ENCODE results near the gene PTX3.

PTX3 gene

DNA sequence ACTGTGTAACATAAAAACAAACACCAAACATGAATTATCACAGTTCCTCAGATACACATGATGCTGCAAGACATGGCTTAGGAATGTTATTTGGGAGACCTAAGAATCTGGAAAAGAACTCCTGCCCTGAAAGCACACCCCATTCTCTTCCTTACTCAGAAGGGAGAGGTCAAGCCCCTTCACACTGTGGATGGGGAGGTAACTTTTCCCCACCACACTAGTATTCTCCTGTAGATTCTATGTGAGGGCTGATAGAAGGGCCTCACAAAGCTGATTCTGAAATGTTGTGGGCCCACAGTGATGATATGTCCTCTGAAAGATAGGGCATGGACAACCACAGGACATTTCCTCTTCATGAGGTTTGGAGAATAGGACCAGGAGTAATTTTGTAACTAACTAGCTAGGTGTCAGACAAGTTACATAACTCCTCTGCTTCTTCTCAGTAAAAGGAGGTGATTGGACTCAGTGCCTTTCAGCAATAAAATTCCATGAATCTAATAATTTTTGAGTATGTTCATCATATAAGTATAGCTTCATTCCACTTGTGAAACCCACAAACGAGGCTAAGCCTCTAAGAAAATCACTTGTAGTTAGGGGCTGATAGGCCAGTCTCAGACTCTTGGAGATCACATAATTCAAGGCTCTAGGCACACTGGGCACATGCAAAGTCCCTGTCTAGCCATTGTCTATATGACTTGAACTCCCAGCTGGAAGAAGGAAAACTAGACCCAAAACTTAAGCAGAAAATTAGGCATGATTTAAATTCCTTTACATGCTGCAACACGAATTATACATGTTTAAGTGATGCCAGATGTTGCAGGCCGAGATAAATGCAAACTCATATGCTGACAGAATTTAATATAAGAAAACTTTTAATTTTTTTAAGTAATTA, 7.5 kb downstream of the PTX3 start:
- H3K4me3 ChIP-seq (ENCODE audit: low read length), result no peak overlapping the region
- no peak for TF ChIP-seq ZNF274 (IDR thresholded peaks at IDR 0.05; ENCODE audit: low read depth, low read length)

DNA sequence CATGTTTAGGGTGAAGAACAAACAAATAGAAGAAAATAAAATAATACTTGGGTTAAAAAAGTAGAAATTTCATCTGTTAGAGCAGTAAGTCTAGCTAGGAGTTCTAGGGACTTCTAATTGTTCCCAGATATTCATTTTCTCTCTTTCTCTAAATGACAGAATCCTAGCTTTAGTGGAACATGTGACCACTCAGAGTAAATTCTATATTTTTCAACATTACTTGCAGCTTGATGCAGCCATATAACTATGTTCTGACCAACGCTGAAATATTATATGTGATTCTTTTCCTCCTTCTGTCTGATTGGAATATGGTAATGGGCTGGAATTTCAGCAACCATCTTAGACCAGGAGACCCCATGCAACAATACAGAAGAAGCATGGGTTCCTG, 8.1 kb downstream of the PTX3 start:
- H3K4me3 ChIP-seq (ENCODE audit: low read length), result no peak overlapping the region
- TF ChIP-seq ZNF274 (IDR thresholded peaks at IDR 0.05; ENCODE audit: low read depth, low read length), result no peak

DNA sequence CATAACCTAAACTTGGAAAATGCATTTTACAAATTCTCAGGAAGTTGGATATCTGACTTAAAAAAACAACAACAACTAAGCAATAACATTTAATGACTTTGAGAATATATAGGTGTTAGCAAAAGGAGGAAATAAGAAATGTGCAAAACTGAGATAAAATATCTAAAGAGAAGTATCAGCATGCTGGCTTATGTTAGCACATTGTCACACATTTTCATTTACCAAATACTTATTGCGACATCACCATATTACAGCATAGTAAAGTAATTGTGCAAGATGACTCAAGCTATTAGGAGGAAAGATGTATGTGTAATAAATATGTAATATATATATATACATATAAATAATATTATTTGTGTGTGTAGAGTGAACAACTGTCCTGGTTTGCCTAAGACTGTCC, 9.2 kb downstream of the PTX3 start:
- TF ChIP-seq ZNF274 (IDR thresholded peaks at IDR 0.05; ENCODE audit: low read depth, low read length), result no peak

DNA sequence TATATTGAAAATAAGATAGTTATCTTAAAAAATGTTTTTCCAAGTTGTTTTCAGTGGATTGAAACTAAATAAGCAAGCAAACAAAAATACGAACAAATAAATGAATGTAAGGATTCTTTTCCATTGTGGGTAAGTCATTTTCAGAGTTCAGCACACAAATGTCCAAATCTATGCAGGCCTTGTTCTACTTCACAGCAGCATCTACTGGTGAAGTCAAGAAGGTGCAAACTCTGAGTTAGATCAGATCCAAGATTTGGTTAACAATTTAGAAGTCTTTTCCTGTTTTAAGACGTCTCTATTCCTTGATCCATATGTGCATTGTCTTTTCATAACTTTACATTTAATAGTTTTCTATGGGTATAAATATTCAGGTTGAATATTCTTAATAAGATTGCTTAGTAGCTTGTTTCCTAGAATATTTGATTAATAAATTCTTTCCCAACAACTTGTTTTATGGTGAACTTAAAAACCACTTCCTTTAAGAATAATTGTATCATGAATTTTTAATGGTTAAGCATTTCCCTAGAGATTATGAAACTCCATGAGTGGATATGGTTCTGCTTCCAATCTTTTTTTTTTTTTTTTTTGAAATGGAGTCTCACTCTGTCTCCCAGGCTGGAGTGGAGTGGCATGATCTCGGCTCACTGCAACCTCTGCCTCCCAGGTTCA, 10.5 kb downstream of the PTX3 start:
- TF ChIP-seq ZNF274 (IDR thresholded peaks at IDR 0.05; ENCODE audit: low read depth, low read length), result no peak
- H3K4me3 ChIP-seq (ENCODE audit: low read length), result no peak overlapping the region

More for the DNA sequence above, 9.2 kb downstream of the PTX3 start:
- H3K4me3 ChIP-seq (ENCODE audit: low read length), result no peak overlapping the region

DNA sequence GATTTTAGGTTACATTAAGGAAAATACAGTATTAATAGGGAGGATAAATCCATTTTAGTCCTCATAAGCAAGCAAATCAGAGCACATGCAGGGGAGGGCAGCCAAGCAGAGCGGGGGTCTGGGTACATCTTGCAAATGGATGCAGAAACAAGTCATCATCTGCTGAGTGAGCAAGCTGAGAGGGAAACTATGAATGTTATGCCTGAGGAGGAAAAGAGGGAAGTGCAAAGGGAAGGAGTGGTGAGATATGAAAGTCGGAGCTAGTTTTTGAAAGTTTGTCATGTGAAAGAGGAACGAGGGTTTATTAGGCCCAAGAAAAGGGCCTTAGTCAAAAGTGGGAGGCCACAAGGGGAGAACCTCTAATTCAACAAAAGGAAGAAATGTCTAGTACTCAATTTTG, 15.4 kb downstream of the PTX3 start:
- H3K4me3 ChIP-seq (ENCODE audit: low read length), result no peak overlapping the region
- TF ChIP-seq ZNF274 (IDR thresholded peaks at IDR 0.05; ENCODE audit: low read depth, low read length), result no peak

DNA sequence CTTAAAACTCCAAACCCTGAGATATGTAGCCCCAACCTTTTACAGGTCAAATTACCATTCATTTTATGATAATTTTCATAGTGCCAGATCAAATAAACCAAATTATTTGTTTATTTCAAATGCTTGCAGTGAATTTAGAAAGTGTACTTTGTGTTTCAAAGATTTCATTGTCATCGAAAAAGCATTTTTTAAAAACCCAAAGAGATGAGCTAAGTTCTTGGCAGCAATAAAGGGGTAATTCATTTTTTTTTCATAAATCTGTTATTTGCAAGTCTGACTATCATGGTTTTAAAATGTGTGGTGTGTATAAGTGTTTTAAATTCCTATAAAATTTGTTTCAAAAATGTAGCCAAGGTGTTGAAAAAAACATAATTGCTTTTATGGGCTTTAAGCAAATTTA, 17.2 kb downstream of the PTX3 start:
- no peak overlapping the region for H3K4me3 ChIP-seq (ENCODE audit: low read length)
- TF ChIP-seq ZNF274 (IDR thresholded peaks at IDR 0.05; ENCODE audit: low read depth, low read length), result no peak

DNA sequence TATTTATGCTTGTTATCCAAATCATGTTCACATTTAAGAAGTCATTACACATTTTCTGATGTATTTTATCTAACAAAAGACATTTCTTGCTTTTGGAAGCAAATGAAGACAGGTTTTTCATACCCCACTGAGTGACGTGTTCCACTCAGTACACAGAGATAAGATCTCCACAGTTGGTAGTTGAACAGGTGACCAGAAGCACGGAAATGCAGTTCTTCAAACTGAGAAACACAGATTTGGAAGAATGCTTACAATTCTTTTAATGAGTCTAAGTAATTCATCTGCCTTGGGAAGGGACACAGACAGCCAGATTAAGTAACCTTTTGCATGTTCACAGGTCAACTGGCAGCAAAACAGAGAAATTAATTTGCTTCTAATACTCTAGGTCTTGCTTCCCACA, 23.1 kb downstream of the PTX3 start:
- TF ChIP-seq ZNF274 (IDR thresholded peaks at IDR 0.05; ENCODE audit: low read depth, low read length), result no peak
- H3K4me3 ChIP-seq (ENCODE audit: low read length), result no peak overlapping the region

DNA sequence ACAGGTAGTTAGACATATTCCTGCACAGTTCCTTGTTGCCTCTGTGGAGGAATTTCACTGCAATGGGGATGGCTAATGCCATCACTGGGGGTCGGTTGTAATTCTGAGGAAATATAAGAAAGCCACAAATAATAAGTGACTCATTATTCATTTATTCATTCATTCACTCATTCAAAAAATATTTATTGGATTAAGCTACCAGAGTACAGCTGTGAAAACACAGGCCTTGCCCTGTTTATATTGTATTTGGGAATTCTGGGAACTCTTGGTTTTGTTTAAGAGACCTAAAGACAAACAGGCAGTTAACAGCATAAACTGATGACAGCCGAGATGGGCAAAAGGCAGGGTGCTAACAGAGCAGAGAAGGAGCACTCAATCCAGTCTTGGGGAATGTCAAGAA, 23.6 kb downstream of the PTX3 start:
- no peak for TF ChIP-seq ZNF274 (IDR thresholded peaks at IDR 0.05; ENCODE audit: low read depth, low read length)

DNA sequence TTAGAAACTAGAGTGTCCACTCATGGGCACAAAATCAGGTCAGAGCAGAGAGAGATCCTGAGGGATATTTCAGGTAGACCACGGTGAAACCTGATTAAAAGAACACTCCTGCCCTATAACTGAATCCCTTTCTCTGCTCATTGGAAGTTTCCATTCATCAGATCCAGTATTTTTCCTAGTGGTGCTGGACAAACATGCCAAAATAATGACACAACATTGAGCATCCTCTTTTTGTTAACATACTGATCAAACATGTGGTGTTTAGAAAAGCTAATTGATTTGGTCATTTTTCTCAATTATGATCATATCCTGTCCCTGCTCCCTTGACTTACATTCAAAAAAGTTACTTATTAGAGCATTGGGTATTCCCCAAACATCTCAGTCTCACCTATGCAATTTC, 27.2 kb downstream of the PTX3 start:
- TF ChIP-seq ZNF274 (IDR thresholded peaks at IDR 0.05; ENCODE audit: low read depth, low read length), result no peak

More for the DNA sequence above, 23.6 kb downstream of the PTX3 start:
- H3K4me3 ChIP-seq (ENCODE audit: low read length), result no peak overlapping the region

DNA sequence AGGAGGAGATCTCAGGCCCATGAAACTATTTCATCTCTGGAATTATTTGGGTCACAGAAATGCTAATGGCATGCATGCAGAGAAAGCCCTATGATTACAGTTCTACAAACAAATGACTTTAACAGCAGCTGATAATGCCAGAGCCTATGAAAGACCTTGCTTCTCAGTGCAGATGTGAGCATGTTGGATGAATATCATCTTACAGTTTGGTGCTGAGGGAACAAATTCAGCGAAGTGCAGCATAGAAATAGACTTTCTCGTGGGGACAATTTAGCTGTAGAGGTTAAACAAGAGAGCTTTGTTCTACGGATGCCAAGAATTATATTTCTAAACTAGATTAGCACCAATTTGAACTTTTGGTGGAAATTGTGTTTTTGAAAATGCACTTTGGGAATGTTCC, 27.7 kb downstream of the PTX3 start:
- H3K4me3 ChIP-seq (ENCODE audit: low read length), result no peak overlapping the region
- TF ChIP-seq ZNF274 (IDR thresholded peaks at IDR 0.05; ENCODE audit: low read depth, low read length), result no peak

More for the DNA sequence above, 27.2 kb downstream of the PTX3 start:
- no peak overlapping the region for H3K4me3 ChIP-seq (ENCODE audit: low read length)

DNA sequence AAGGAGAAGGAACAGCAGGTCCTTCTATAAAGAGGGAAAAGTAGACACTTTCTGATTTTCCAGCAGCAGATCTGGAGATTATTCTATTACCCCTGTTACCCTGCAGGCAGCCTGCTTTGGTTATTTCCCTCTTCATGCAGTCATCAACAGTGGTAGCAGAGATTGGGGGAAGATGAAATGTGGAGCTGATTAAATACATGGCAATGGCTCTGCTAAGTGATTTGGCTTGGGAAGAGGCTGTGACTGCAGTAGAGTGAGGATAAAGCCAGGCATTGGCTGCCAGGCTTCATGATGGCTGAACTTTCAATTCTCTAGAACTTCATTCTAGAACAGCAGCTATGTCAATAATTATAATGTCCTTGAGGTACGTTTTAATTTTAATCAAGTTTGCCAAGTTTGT, 29.1 kb downstream of the PTX3 start:
- H3K4me3 ChIP-seq (ENCODE audit: low read length), result no peak overlapping the region
- no peak for TF ChIP-seq ZNF274 (IDR thresholded peaks at IDR 0.05; ENCODE audit: low read depth, low read length)

DNA sequence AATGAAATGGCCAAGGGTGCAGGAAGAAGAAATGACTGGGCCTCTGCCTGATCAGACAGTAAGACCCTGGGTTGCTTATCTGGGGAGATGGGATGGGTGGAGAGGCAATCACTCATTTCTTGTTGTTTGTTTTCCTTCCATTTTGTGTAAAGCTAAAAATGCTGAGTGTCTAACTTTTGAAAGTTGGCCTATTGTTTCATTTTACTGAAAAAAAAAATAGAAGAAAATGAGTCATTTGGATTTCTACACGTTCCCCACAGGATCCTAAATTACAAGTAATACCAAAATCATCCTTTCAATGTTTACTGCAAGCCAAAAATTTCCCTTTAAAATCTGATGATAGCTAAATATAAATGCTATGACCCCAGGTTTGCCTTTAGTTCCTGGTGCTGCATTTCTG, 30.6 kb downstream of the PTX3 start:
- H3K4me3 ChIP-seq (ENCODE audit: low read length), result no peak overlapping the region
- no peak for TF ChIP-seq ZNF274 (IDR thresholded peaks at IDR 0.05; ENCODE audit: low read depth, low read length)

DNA sequence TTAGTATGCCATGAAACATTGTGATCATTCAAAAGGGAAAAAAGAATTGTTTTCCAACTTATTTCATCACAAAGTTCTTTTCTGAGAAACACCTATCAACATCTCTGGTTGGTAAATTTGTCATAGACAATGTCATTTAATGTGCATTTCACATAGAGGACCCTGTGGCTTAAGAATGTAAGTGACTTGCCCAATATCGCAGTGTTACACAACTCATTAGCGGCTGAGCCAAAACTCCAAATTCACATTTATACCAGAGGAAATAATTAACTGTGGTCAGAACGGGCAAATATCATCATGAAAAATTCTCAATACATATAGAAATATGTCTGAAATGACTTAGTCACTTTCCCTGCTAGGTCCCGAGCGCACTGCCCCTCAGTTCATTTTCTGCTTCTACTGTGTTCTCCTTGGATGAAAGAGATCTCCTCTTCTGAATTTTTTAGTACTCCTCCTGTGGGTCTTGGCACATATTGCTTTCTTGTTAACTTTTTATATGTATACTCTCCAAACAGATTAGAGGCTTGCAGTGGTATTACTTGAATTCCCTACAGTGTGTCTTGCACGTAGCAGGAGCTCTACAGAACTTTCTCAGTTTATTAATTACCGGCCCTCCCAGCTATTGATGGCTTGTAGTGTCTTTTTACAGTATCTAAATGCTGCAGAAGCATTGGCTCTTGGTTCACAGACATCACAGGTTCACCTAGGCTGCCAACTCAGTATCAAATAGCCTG, 33.1 kb downstream of the PTX3 start:
- no peak for TF ChIP-seq ZNF274 (IDR thresholded peaks at IDR 0.05; ENCODE audit: low read depth, low read length)
- H3K4me3 ChIP-seq (ENCODE audit: low read length), result no peak overlapping the region

DNA sequence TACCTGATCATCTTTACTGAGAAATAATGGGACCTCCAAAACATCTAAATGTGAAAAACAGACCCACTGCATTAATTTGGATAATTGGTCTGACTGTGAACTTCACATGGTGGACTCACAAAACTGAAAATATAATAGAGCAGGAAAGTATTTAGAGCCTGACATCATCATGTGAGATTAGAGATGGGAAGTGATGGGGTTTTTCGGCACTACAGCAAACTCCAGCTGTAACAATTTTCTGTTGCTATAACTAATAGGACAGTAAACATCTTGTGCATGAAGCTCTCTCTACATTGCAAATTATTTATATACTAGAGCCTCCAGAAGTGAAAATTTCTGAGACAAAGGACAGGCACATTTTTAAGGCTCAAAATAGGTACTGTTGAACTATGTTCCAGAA, 34.4 kb downstream of the PTX3 start:
- no peak overlapping the region for H3K4me3 ChIP-seq (ENCODE audit: low read length)
- no peak for TF ChIP-seq ZNF274 (IDR thresholded peaks at IDR 0.05; ENCODE audit: low read depth, low read length)

DNA sequence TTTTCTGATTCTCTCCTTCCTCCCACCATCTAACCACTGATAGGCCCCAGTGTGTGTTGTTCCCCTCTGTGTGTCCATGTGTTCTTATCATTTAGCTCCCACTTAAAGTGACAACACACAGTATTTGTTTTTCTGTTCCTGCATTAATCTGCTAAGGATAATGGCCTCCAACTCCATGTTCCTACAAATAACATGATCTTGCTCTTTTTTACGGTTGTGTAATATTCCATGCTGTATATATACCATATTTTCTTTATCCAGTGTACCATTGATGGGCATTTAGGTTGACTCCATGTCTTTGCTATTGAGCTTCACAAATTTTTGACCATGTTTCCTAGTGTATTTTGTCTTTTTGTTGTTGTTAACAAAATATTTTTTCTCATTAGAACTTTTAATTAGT, 36.0 kb downstream of the PTX3 start:
- H3K4me3 ChIP-seq (ENCODE audit: low read length), result no peak overlapping the region
- no peak for TF ChIP-seq ZNF274 (IDR thresholded peaks at IDR 0.05; ENCODE audit: low read depth, low read length)

All from GM08714 (cell line).